ENCODE results near the gene KAT6B.

The KAT6B gene

DNA sequence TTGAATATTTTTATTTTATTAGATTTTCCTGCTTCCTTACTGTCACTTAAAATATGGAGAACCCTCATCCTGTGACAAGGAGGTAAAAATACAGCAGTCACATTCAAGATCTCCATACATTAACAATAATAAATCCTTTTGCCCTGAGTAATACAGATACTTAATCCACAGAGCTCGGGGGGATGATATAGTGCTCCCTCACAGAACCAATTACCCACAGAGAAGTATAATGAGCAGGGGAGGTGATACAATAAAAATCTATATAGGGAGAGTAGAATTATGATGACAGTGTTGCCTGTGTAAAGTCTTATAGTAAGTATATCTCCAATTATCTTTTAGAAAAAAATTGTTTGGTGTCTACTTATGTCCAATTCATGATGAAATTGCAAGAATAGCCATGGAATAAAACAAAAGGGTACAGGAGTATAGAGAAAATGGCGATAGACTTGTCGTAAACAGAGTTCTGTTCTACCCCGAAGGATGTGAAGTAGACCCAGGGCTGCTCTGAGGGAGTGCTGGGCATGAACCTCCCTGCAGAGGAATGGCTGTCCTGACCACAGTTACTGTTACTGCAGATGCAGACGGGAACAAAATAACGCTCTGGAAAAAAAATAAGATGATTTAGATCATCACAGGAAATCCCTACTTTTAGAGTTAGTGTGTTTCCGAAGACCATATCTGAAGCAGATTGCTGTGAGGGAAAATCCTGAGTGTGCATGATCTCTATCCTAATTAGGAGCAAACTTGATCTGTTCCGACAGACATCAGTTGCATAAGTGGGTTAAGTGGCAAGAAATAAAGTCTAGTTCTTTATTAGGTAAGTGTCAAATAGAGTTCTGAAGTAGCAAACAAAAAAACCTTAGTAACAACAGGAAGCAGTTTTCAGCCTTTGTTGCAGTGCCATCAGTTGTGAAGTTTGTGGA is 123.7 kb downstream of the KAT6B start:
- no peak for DNase-seq (ENCODE audit: extremely low read depth, low read depth)
- TF ChIP-seq, protein P1, sequence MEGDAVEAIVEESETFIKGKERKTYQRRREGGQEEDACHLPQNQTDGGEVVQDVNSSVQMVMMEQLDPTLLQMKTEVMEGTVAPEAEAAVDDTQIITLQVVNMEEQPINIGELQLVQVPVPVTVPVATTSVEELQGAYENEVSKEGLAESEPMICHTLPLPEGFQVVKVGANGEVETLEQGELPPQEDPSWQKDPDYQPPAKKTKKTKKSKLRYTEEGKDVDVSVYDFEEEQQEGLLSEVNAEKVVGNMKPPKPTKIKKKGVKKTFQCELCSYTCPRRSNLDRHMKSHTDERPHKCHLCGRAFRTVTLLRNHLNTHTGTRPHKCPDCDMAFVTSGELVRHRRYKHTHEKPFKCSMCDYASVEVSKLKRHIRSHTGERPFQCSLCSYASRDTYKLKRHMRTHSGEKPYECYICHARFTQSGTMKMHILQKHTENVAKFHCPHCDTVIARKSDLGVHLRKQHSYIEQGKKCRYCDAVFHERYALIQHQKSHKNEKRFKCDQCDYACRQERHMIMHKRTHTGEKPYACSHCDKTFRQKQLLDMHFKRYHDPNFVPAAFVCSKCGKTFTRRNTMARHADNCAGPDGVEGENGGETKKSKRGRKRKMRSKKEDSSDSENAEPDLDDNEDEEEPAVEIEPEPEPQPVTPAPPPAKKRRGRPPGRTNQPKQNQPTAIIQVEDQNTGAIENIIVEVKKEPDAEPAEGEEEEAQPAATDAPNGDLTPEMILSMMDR (IDR thresholded peaks at IDR 0.05; ENCODE audit: low read depth, low read length, missing control alignments) = no peak
- no peak overlapping the region for H3K4me3 ChIP-seq (replicated peaks; ENCODE audit: low read depth, low read length)

DNA sequence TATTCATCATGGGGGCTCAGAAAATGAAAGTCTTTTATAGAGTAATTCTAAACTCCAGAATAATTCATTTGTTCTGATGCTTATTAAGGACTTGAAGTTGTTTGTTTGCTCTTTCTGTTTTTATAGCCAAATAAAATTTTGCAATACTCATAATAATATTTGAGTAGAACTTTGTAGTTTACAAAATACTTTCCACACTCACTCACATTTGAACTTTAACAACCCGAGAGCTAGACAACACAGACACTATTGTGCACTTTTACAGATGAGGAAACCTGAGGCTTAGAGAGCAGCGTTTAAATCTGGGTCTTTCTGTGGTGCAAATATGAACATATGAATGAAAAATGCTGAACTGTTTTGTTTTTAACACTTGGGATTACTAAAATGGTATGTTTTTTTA is 126.8 kb downstream of the KAT6B start:
- TF ChIP-seq, protein P1 (IDR thresholded peaks at IDR 0.05; ENCODE audit: low read depth, low read length, missing control alignments) = no peak
- no peak overlapping the region for H3K4me3 ChIP-seq (replicated peaks; ENCODE audit: low read depth, low read length)
- no peak for DNase-seq (ENCODE audit: extremely low read depth, low read depth)

DNA sequence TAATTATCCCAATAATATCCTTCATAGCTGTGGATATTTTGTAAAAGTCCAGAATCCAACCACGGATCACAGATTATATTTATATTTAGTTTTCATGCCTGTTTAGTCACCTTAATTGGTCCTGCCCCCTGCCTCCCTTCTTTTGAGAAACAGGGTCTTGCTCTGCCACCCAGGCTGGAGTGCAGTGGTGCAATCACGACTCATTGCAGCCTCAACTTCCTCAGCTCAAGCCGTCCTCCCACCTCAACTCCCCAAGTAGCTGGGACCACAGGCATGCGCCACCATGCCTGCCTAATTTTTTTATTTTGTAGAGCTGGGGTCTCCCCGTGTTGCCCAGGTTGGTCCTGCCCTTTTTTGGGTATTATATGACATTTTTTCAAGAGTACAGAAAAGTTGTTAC is 129.4 kb downstream of the KAT6B start:
- H3K4me3 ChIP-seq (replicated peaks; ENCODE audit: low read depth, low read length) = no peak overlapping the region
- DNase-seq (ENCODE audit: extremely low read depth, low read depth) = no peak

DNA sequence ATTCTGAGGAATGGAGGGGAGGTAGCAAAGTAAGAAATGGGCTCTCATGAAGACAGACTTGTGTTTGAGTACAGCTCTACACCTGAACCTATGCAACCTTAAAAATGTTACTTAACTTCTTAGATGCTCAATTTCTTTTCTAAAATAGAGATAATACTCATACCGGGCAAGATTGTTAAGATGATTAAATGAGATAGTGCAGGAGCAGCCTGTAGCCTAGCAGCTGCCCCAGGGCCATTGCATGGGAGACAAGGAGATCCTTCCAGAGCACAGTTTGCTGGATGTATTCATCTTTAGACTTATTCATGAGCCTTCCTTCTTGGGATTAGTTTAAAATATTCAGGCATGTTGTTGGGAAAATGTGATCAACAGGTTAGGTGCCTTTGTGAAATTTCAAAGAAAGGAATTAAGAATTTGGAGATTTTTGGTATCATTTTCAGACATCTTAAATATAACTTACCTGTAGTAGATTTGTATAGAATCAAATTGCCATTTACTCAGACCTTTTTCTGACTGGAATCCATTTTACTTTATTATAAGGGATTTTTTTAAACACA is 130.2 kb downstream of the KAT6B start:
- no peak for DNase-seq (ENCODE audit: extremely low read depth, low read depth)
- H3K4me3 ChIP-seq (replicated peaks; ENCODE audit: low read depth, low read length) = no peak overlapping the region
- TF ChIP-seq, protein P1 (IDR thresholded peaks at IDR 0.05; ENCODE audit: low read depth, low read length, missing control alignments) = no peak

More for the DNA sequence above, 129.4 kb downstream of the KAT6B start:
- TF ChIP-seq, protein P1 (IDR thresholded peaks at IDR 0.05; ENCODE audit: low read depth, low read length, missing control alignments) = no peak

DNA sequence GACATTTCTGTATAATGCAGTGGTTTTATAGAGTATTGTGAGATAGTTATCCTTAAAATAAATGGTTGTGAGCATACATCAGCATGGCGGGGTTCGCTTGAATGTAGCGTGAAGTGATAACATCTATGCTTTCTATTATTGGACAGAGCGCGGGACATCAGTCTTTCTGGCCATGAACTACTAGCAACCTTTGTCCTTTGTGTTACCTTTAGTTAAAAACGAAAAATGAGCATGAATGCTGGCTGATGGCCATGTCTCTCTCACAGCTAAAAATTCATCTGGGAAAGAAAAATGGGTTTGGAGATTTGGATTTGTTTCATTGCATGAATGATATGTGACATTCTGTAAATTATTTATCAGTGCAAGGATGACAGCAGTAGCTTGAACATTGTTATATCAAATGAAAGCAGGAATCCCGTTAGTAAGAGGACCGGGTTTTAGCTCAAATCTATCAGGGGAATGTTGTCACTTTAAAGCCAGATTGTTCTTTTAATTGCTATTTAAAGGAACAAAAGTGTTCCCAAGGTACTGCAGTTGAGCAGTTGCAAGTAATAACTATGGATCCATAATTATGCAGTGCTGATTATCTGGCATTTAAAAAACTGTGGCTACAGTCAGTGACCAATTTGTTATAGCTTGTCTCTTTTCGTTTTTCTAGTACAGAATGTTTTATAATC is 131.0 kb downstream of the KAT6B start:
- H3K4me3 ChIP-seq (replicated peaks; ENCODE audit: low read depth, low read length) = no peak overlapping the region
- TF ChIP-seq, protein P1 (IDR thresholded peaks at IDR 0.05; ENCODE audit: low read depth, low read length, missing control alignments) = no peak
- DNase-seq (ENCODE audit: extremely low read depth, low read depth) = no peak

DNA sequence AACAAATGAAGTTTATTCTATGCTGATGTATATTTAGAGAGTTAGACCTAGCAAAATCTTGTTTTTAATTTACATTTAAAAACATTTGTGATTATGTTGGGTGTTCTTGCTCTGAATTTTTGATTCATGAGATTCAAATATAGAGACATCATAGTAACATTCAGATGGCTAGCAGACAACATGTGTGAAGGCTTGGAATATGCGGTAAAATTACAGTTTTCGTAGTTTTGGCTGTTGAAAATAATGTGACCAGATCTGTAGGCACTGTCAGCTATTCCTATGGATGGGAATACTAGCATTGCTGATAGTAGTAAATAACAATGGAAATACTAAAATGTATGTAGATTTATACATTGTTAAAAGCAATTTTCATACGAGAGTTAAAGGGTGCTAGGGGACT is 131.9 kb downstream of the KAT6B start:
- TF ChIP-seq, protein P1 (IDR thresholded peaks at IDR 0.05; ENCODE audit: low read depth, low read length, missing control alignments) = no peak

More for the DNA sequence above, 131.9 kb downstream of the KAT6B start:
- DNase-seq (ENCODE audit: extremely low read depth, low read depth) = no peak
- no peak overlapping the region for H3K4me3 ChIP-seq (replicated peaks; ENCODE audit: low read depth, low read length)
